ENCODE data around the gene PSTPIP2.
A peak's percentile ranks its signal among the peaks of the same experiment; 100 is the strongest.
"Not testable (repeated sequence)": the region's sequence is repeated elsewhere in the genome, so short reads cannot be mapped to it uniquely, and the experiment has no call there.

PSTPIP2 gene, protein sequence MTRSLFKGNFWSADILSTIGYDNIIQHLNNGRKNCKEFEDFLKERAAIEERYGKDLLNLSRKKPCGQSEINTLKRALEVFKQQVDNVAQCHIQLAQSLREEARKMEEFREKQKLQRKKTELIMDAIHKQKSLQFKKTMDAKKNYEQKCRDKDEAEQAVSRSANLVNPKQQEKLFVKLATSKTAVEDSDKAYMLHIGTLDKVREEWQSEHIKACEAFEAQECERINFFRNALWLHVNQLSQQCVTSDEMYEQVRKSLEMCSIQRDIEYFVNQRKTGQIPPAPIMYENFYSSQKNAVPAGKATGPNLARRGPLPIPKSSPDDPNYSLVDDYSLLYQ

DNA sequence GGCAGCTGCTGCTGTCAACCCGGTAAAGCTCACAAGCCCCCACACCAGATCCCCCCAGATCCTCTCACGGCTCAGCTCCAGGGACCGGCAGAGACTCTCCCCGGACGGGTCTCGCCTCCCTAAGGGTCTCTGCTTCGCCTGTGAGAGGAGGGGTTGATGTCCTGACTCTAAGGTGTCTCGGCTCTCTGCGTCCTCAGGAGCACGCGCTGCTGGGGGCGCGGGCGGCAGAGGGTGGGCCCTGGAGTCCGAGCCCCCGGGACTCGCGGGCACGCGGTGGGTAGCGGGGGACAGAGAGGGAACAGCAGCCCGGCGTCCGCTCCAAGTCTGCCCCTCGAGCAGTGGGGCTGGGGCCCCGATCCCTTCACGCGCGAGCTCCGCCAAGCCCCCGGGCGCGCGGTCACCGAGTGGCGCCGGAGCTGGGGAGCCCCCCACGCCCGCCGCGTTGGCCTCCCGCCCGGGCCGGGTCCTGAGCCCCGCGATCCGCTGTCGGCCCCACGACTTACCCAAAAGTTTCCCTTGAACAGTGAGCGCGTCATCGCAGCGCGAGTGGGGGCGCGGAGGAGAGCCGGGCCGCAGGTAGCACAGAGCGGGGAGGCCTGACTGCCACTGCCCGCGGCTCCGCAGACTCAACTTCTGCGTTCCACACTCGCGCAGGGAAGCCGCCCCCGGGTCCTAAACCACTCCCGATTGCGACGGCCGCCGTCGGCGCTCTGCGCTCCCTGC, at the start of gene PSTPIP2:
PSTPIP2 (minus strand) TSS at position 608 of the 723 bp plus-strand sequence; CDS start at position 536, 72 bp downstream.
- DNase-seq (ENCODE audit: low read depth, low spot score) = no peak

DNA sequence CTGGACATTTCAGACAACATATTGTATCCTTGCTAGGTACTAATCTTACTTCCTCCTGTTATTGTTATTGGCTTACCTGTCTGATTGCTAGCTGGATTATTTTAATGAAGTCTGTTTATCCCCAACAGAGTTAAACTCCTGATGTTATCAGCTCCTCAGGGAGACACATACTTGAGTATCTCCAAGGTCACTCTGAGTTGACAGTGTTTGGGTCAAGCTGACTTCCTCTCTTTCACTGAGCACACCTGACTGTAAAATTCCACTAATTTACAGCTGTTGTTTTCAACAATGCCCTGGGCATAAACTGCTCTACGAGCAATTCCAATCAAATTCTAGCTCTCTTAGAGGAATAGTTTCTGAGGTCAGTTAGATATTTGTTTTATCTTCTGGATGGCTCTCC, 41.7 kb upstream of the PSTPIP2 start:
- no peak for DNase-seq (ENCODE audit: low read depth, low spot score)

DNA sequence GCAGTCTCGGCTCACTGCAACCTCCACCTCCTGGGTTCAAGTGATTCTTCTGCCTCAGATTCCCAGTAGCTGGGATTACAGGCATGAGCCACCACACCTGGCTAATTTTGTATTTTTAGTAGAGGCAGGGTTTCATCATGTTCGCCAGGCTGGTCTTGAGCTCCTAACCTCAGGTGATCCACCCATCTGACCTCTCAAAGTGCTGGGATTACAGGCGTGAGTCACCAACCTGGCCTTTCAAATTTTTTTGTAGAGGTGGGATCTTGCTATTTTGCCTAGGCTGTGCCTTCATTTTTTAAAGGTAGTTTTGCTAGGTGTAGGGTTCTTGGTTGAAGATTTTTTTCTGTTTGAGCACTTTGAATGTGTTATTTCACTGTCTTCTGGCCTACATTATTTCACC, 38.3 kb upstream of the PSTPIP2 start:
- DNase-seq (ENCODE audit: low read depth, low spot score) = no peak

DNA sequence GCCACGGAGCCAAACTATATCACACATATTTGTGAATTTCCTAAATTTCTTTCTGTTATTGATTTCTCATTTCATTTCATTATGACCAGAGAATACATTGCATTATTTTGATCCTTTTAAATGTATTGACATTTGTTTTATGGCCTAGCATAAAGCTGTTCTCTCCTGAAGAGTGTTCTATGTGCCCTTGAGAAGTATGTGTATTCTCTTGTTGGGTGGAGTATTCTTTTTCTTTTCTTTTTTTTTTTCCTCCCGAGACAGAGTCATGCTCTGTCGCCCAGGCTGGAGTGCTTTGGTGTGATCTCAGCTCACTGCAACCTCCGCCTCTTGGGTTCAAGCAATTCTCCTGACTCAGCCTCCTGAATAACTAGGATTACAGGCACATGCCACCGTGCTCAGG, 37.3 kb upstream of the PSTPIP2 start:
- no peak for DNase-seq (ENCODE audit: low read depth, low spot score)

DNA sequence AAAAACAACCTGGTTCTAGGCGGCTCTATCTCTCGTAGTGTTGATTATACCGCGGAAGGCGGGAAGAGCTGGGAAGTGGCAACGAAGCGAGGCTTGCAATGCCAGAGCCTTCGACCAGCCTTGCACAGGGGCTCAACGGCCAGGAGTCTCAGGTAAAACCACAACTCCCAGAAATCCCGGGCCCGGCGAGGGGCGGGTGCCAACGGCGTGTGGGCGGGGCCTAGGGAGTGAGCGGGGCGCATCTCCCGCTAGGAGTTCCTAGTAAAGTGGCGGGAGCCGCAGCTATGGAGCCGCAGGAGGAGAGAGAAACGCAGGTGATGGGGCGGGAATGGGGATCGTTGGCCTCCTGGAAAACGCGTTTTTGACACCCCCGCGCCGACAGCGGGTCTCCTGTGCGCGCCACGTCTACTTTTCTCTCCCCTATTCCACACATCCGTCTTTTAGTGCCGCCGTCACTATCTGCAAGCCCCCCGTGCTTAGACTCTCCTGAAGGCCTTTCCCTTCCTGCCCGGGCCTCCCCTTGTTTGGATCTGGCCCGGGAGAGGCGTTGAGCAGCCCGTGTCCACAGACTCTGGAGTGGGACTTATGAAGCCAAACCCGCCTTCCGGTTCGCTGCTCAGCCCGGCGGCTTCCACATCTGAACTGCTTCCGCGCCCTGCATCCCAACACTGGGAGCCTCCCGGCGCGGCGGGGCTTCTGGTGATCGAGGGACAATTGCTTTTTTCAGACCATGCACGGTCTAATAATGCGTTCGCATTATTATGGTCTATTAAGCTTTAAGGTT, 32.3 kb upstream of the PSTPIP2 start, which contains the start of gene HAUS1:
HAUS1 (plus strand) TSS at position 258 of the 784 bp plus-strand sequence; CDS start at position 285, 27 bp downstream.
- peak; percentile 26 for DNase-seq (ENCODE audit: low read depth, low spot score)

DNA sequence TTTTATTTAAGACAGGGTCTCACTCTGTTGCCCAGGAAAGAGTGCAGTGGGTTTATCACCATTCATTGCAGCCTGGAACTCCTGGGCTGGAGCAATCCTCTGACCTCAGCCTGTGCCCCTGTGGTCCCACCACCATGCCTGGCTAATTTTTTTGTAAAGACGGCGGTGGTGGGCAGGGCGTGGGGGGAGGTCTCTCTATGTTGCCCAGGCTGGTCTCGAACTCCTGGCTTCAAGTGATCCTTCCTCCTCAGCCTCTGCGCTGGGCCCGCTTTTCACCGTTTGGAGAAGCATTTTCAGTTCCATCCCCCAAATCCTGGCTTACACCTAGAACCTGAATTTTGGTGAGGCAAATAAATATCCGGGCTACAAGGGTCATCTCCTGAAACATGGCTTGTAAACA, 27.4 kb upstream of the PSTPIP2 start:
- DNase-seq (ENCODE audit: low read depth, low spot score) = no peak

DNA sequence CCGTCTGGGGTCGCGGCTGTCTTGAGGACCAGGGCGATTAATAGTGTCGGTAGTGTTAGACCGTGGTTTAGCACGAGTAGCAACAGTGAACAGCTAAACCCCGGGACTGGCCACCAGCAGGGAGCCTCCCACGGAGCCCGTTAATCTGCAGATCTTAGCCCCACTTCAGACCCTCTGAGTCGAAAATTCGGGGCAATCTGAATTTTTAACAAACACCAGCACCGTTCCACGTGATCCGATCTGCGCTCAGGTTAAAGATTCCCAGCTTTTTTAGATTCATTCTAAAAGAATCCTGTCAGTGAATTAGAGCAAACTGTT, 26.5 kb upstream of the PSTPIP2 start:
- no peak for DNase-seq (ENCODE audit: low read depth, low spot score)

DNA sequence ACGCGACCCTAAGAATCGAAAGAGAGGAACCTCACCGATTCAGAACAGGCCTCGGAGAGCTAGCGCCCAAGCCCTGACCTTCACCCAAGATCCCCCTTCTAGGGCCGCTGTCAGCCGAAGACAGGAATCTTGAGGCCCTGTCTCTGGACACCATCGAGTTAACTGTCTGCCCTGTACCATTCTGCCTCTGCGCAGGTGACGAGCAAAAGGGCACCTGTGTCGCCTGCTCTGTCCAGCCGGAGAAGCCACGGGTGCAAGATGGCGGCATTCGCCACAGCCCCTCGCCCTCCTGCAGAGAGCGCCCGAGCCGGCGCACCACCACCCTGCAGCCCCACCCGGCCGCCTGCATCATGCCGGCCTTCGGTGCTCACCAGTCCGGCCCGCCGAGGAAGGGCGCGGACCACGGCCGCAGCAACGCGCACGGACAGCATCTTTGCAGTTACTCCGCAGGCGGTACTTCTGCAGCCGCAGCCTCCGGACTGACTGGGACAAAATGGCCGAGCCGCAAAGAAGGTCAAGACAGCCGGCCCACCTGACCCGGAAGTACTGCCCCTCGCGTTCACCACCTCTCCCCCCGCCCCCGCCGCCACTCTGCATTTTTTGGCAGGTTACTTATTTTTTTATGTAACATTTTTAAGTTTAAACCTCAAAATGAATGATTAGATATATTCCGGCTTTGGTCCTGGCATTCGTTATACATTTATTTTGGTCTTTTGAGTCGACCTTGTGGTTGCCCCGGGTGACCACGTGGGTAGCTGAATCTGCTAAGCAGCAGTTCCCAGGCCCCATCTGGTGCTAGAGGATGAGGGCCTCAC, 25.9 kb upstream of the PSTPIP2 start, which contains the start of gene ATP5F1A:
ATP5F1A (minus strand) TSS at position 496 of the 815 bp plus-strand sequence; CDS start at position 431, 65 bp downstream.
- DNase-seq (ENCODE audit: low read depth, low spot score) = peak; percentile 50

DNA sequence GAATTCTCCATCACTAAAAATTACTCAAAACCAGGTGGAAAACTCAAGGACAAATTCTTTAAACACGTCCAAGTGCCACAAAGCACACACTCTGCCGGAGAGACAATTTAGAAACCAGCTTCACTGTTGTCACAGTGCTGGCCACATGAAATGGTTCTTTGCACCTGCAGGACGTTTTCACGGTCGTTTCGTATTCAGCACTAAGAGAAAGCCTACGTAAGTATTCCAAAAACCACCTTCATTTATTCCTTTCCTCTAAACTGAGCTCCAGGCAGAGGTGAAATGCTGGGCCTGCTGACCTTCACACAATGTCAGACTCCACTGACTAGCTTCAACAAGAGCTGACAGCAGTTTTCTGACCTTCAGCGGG, 25.4 kb upstream of the PSTPIP2 start:
- no peak for DNase-seq (ENCODE audit: low read depth, low spot score)

DNA sequence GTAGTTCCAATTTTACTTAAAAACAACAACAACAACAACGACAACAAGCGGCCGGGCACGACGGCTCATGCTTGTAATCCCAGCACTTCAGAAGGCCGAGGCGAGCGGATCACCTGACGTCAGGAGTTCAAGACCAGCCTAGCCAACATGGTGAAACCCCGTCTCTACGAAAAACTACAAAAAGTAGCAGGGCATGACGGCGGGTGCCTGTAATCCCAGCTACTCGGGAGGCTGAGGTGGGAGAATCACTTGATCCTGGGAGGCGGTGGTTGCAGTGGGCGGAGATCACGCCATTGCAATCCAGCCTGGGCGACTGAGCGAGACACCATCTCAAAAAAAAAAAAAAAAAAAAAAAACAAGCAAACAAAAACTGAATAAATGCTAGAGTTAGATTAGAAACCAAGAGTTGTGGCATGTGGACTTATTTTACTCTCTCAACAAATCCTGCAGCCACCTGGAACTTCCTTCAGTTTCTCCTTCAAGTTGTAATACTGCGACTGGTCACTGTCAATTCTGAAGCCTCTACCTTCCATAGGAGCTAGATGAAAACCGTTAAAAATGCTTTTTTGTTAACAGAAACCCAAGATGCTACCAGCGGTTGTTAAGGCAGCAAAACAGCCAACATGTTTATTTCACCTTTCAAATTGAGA, 24.7 kb upstream of the PSTPIP2 start:
- no peak for DNase-seq (ENCODE audit: low read depth, low spot score)

DNA sequence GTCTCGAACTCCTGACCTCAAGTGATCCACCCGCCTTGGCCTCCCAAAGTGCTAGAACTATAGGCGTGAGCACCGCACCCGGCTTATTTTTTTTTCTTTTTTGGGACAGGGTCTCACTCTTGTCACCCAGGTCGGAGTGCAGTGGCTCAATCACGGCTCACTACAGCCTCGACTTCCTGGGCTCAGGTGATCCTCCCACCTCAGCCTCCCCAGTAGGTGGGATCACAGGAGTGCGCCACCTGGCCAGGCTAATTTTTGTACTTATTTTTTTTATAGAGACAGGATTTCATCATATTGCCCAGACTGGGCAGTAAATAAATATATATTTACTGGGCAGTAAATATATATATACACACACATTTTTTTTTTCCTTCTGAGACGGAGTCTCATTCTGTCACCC, 23.5 kb upstream of the PSTPIP2 start:
- DNase-seq (ENCODE audit: low read depth, low spot score) = no peak

DNA sequence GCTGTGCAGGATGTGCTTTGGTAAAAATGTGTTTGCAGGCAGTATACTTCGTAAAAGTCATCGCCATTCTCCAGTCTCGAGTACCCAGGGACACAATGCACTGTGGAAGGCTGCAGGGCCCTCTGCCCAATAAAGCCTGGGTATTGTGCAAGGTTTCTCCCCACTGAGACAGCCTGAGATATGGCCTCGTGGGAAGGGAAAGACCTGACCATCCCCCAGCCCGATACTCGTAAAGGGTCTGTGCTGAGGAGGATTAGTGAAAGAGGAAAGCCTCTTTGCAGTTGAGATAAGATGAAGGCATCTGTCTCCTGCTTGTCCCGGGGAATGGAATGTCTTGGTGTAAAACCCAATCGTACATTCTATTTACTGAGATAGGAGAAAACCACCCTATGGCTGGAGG, 16.4 kb upstream of the PSTPIP2 start:
- DNase-seq (ENCODE audit: low read depth, low spot score) = not testable (repeated sequence)

DNA sequence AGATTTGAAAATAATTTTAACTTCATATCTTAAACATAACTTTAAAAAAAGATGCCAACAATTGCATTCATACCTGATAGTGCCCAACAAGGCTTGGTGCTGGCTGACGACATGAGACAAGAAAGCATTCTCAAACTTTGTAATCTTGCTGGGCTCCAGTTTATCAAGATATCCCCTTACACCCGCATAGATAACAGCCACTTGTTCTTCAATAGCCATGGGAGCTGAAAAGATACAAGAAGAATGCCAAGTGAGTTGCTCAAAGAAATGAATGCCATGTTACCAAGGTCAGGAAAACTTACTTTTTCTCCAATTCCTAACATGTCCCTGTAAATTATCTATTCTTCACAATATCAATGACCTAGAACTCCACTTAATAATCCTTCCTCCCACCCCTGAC, 12.4 kb upstream of the PSTPIP2 start:
- no peak for DNase-seq (ENCODE audit: low read depth, low spot score)

DNA sequence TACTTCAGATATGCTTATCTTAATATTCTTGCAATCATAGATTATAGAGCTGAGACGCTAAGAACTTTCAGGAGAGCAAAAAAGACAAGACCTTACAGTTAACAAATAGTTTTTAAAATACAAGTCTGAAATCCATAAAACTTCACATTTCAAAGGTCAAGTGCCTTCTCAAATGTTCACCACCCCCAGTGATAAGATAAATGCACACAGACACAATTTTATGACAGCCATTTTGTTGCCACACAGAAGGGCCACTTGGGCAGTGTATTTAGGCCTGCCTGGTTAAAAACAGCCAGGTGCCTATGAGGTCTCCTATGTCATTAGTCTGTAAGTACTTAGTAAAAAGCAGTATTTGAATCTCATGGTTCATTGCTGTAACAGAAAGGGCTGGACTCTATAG, 8.1 kb upstream of the PSTPIP2 start:
- DNase-seq (ENCODE audit: low read depth, low spot score) = no peak

DNA sequence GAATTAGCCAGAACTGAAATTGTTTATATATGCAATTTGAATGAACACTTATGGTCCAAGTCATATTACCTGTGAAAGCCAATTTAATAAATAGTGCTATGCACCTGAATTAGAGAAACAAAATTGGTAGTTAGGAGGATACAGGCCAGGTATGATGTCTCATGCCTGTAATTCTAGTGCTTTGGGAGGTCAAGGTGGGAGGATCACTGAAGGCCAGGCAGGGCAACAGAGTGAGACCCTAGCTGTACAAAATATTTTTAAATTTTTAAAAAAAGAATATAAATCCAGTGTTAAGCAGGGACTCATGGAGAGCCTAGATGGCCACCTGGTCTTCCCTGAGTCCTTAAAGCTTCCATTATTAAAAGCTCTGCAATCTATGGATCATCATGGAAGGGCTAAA, 7.3 kb upstream of the PSTPIP2 start:
- DNase-seq (ENCODE audit: low read depth, low spot score) = no peak

DNA sequence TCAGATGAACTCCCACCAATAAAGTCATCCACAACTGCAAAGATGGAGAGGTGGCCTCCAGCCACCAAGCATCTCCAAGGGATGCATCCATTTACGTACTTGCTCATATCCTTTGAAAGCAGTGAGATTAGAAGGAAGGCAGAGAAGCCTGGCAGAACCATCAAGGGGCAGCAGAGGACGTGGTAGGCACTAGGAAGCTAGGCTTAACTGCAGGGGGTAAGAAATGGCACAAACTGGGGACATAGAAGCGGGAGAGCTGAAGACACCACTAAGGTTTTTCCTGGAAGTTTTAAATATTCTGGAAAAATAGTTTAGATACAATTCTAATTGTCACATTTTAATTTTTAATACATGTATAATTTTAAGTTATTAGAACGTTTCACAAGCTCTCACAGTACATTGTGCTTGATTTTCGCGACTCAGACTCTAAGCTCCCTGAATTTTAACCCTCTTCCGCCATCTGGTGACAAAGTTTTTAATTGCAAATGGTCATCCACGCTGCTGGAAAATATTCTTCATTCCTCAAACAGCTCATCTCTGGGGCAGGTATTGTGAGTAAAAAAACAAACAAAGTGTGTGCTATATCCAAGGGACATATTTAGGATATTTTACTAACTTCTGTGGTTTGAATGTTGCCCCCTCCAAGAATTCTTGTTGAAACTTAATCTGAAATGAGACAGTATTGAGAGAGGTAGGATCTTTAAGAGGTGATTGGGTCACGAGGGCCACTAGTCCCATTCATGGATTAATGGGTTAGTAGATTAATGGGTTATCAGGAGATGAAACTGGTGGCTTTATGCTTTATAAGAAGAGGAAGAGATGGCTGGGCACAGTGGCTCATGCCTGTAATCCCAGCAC, 1.6 kb upstream of the PSTPIP2 start:
- DNase-seq (ENCODE audit: low read depth, low spot score) = peak; percentile 26

DNA sequence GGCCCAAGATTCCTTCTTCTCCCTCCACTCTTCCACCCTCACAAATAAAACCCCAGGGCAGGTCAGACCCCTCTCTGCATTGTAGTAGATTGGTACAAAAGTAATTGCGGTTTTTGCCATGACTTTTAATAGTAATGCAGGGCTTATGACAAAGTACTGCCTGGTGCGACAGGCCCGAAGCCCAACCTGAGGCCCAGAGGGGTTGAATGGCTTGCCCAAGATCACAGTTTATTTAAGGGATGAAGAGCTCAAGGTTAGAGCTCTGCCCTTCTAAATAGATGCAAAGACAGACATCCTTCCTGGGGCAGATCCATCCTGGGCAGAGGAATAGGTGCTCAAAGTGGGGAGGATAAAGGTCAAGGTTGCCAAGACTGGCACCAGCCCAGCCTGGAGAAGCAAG, 899 bp upstream of the PSTPIP2 start:
- DNase-seq (ENCODE audit: low read depth, low spot score) = no peak

DNA sequence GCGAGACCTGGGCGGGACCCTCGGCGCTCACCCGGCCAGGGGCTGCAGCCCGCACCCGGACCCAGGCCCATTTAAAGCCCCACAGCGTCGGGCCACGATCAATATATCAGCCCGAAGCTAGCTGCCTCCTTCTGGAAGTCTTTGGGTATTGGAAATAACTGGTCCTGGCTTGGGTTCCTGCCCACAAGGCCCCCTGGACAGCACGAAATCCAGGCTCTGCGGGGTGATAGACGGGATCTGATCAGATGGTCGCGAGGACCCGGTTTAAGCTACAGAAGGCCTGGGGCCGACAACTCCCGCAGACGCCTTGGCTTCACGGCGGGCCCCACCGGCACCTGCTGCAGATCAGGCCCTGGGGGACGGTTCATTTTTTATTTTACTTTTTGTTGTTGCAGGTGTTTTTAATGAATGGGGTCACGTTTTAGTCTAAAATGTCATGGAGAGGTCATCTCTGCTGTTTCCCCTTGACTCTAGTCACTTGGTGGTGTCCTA, 362 bp upstream of the PSTPIP2 start:
- no peak for DNase-seq (ENCODE audit: low read depth, low spot score)

DNA sequence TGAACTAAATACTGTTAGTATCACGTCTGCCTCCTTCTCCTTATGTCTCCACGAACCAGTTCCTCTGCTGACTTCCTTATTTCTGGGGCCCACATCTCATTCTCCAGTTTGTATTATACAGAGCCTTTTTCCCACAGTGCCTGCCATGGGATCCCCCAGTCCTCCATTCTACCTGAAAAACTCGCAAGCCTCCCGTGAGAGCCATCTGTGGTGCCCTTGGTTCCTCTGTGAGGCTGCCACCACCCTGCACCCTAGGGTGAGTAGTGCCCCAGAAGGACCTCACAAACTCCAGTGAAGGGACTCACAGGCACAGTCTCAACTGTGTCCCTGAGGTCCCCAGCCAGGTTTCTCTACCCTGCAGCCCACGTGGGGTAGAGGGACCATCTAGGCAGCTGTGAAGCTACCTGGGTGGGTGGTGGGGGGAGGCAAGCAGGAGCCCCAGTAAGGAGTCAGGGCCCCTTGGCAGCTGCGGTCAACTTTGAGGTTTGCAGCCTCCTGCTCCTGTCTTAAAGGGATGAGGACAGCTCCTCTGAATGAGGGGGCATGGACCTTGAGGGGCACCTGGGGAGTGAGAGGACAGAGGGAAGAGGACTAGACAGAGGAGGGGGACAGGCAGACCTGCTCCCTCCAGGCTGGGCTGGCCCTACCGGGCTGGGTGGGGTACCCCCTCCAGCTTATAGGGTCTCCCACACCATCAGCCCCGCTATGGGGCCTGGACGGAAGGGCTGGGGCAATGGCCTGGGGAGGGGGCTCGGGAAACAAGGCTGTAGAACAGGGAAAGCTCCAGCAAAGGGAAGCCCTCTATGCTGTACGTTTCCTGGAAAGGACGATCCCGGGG, 1.0 kb downstream of the PSTPIP2 start:
- no peak for DNase-seq (ENCODE audit: low read depth, low spot score)

All from brain pericyte (primary cell).